Measurements from ENCODE around the gene THUMPD1.

GRCh38 chr16:20704281-20704680 lies 37.3 kb downstream of the THUMPD1 start:
- no peak for TF ChIP-seq EZH2 (IDR thresholded peaks at IDR 0.05)
- TF ChIP-seq CTCF (IDR thresholded peaks at IDR 0.05), result no peak
